Suprapubic skin (tissue), 4 donors: ENCODE measurements around the gene INIP.

Experiments
- CTCF ChIP-seq, 2 donors: fragments of 200-600 bp in 1 of 2; fragments of 450-650 bp in 1 of 2; sonication (generic) in 1 of 2; IDR thresholded peaks; one replicate each; pipeline ENCODE4 v1.5.1; 2016 to 2019; ENCODE audit warnings: antibody characterized with exemption in 2 of 2, mild to moderate bottlenecking in 1 of 2, moderate library complexity in 1 of 2
- EP300 ChIP-seq: sonication (generic); formaldehyde crosslinking; IDR thresholded peaks from one replicate; pipeline ENCODE4 v1.6.1; 2017; ENCODE audit warnings: antibody characterized with exemption
- POLR2A ChIP-seq, 2 donors: fragments of 450-650 bp; IDR thresholded peaks; one replicate each; pipeline ENCODE4 v1.6.1; 2017; ENCODE audit warnings: antibody characterized with exemption in 2 of 2, mild to moderate bottlenecking in 2 of 2, moderate library complexity in 2 of 2
- POLR2AphosphoS5 ChIP-seq, 3 donors: sonication (generic); formaldehyde crosslinking; IDR thresholded peaks; one replicate each; pipeline ENCODE4 v1.6.1; 2017; ENCODE audit warnings: antibody characterized with exemption in 3 of 3

GRCh38 chr9:112760821-112761220, 42.9 kb upstream of the INIP start:
- TF ChIP-seq CTCF (IDR thresholded peaks at IDR 0.05): no peak
- TF ChIP-seq POLR2A (IDR thresholded peaks at IDR 0.05): no peak
- no peak for TF ChIP-seq EP300
- TF ChIP-seq POLR2AphosphoS5 (IDR thresholded peaks at IDR 0.05): no peak
